Fibroblast of lung (primary cell): Measurements from ENCODE around the gene WBP11. TPM values are rescaled to one million over a fixed set of nuclear protein-coding genes. Genes with fewer than 3 reads are reported as not detected.

Experiments used
- DNase-seq, 2 donors: peaks; one replicate each; pipeline versions ENCODE4 v3.0.0 to v3.0.0-alpha.2; 2010; ENCODE audit warnings: low read depth in 2 of 2
- H2AFZ ChIP-seq: 2 replicates; pipeline ENCODE4 v1.5.1; 2012; ENCODE audit warnings: low read length, control low read depth, inconsistent platforms
- H3K27ac ChIP-seq: 2 replicates; pipeline ENCODE4 v1.5.1; 2011; ENCODE audit warnings: low read length, control low read depth; ENCODE audit not compliant: insufficient read depth
- H3K27me3 ChIP-seq: 2 replicates; pipeline ENCODE4 v1.5.1; 2011; ENCODE audit warnings: mild to moderate bottlenecking, low read length; ENCODE audit not compliant: control insufficient read depth, insufficient read depth
- H3K36me3 ChIP-seq: 2 replicates; pipeline ENCODE4 v1.5.1; 2011; ENCODE audit warnings: low read length; ENCODE audit not compliant: control insufficient read depth, insufficient read depth
- H3K4me1 ChIP-seq: 2 replicates; pipeline ENCODE4 v1.5.1; 2011; ENCODE audit warnings: low read length; ENCODE audit not compliant: control insufficient read depth, insufficient read depth; ENCODE audit errors: extremely low read depth
- H3K4me2 ChIP-seq: 2 replicates; pipeline ENCODE4 v1.5.1; 2011; ENCODE audit warnings: low read length, control low read depth; ENCODE audit not compliant: insufficient read depth; ENCODE audit errors: extremely low read depth
- H3K4me3 ChIP-seq, 4 experiments: fragments of 200-600 bp in 1 of 4; sonication (generic) in 1 of 4; replicated peaks in 1 of 4; 2 replicates each; pipeline ENCODE4 v1.5.1; 2011 to 2016; ENCODE audit warnings: low read length in 4 of 4, low read depth in 3 of 4, mild to moderate bottlenecking in 3 of 4, control low read depth in 2 of 4, inconsistent platforms in 1 of 4, mixed read lengths in 1 of 4; ENCODE audit not compliant: insufficient read depth in 1 of 4; ENCODE audit errors: control extremely low read depth in 1 of 4
- H3K79me2 ChIP-seq: 2 replicates; pipeline ENCODE4 v1.5.1; 2012; ENCODE audit warnings: mild to moderate bottlenecking, low read length, inconsistent platforms; ENCODE audit not compliant: control insufficient read depth, insufficient read depth
- H3K9ac ChIP-seq: 2 replicates; pipeline ENCODE4 v1.5.1; 2011; ENCODE audit warnings: mild to moderate bottlenecking, low read length, control low read depth; ENCODE audit not compliant: insufficient read depth
- H3K9me3 ChIP-seq: 2 replicates; pipeline ENCODE4 v1.5.1; 2012; ENCODE audit warnings: low read depth, low read length; ENCODE audit not compliant: control insufficient read depth, insufficient read depth
- H4K20me1 ChIP-seq: 2 replicates; pipeline ENCODE4 v1.5.1; 2011; ENCODE audit warnings: low read length; ENCODE audit not compliant: control insufficient read depth, insufficient read depth; ENCODE audit errors: extremely low read depth
- CTCF ChIP-seq, 2 donors: IDR thresholded peaks in 1 of 2; conservative IDR thresholded peaks in 1 of 2; 1 replicate in 1 of 2; 2 replicates in 1 of 2; pipeline ENCODE4 v1.5.1; 2011 to 2012; ENCODE audit warnings: low read length in 2 of 2, control low read depth in 1 of 2, inconsistent platforms in 1 of 2, low read depth in 1 of 2, mild to moderate bottlenecking in 1 of 2
- EZH2 ChIP-seq: IDR thresholded peaks from 2 replicates; pipeline ENCODE4 v1.5.1; 2012; ENCODE audit warnings: low read length, control low read depth, mild to moderate bottlenecking; ENCODE audit errors: missing control alignments
- polyA plus RNA-seq, 2 donors: library from polyadenylated mRNA; depleted of rRNA in 1 of 2; stranded (reverse) in 1 of 2; unstranded in 1 of 2; fragments of >200 nt; gene quantifications; 2 replicates each; pipeline ENCODE4 v1.2.1, GENCODE V29; 2011 to 2012; ENCODE audit warnings: missing spikeins in 1 of 2
- total RNA-seq: library from RNA; depleted of rRNA; stranded (reverse); fragments of >200 nt; gene quantifications from 2 replicates; pipeline ENCODE4 v1.2.1, GENCODE V29; 2014

The WBP11 gene
- total and polyA plus RNA-seq, 2 donors (not counting 1 experiment from before 2014, with no cell fraction given), result 10.6 to 17.5 TPM

- Histone ChIP-seq H3K27ac (no peak overlapping the region), H3K9ac (no peak overlapping the region), H2AFZ (no peak overlapping the region), H3K4me1 (no peaks in the 10 kb centered on the region), H3K4me2 (no peak overlapping the region), H3K79me2 (no peaks in the 10 kb centered on the region), H3K4me3 (no peak overlapping the region), H3K9me3 (no peaks in the 10 kb centered on the region), H3K27me3 (no peaks in the 10 kb centered on the region), H4K20me1 (no peaks in the 10 kb centered on the region), H3K36me3 (no peaks in the 10 kb centered on the region)
- TF ChIP-seq EZH2, result no peak
- peak; percentile 30 to 54 for TF ChIP-seq CTCF (conservative IDR thresholded peaks at IDR 0.05 in 1 of 2, IDR thresholded peaks at IDR 0.05 in 1 of 2; ENCODE audit: low read depth in 1 of 2, low read length in 2 of 2)
- peak; percentile 27 to 37 for DNase-seq
These were observed 7.7 kb upstream of the WBP11 start for GRCh38 chr12:14810953-14811483.

GRCh38 chr12:14810167-14810952, 7.1 kb upstream of the WBP11 start:
- TF ChIP-seq EZH2 (no peak), CTCF (conservative IDR thresholded peaks at IDR 0.05 in 1 of 2, IDR thresholded peaks at IDR 0.05 in 1 of 2; ENCODE audit: low read depth in 1 of 2, low read length in 2 of 2) (no peak)
- Histone ChIP-seq H4K20me1 (no peaks in the 10 kb centered on the region), H3K9ac (no peak overlapping the region), H3K36me3 (no peaks in the 10 kb centered on the region), H3K79me2 (no peaks in the 10 kb centered on the region), H3K4me2 (no peak overlapping the region), H3K27ac (no peak overlapping the region), H3K9me3 (no peaks in the 10 kb centered on the region), H3K27me3 (no peaks in the 10 kb centered on the region), H3K4me3 (no peak overlapping the region), H3K4me1 (no peaks in the 10 kb centered on the region), H2AFZ (no peak overlapping the region)
- no peak for DNase-seq

GRCh38 chr12:14803830-14804160, 517 bp upstream of the WBP11 start:
- Histone ChIP-seq H4K20me1 (no peaks in the 10 kb centered on the region), H3K27me3 (no peaks in the 10 kb centered on the region), H2AFZ (peak overlapping the region; percentile 5), H3K4me1 (peaks cover 2% of the 10 kb centered on the region), H3K27ac (peak overlapping the region; percentile 98), H3K4me2 (peak overlapping the region; percentile 94), H3K36me3 (no peaks in the 10 kb centered on the region), H3K9ac (peak overlapping the region; percentile 28), H3K79me2 (peaks cover 36% of the 10 kb centered on the region), H3K4me3 (peak overlapping the region; percentile 31 to 89 (median 62)), H3K9me3 (no peaks in the 10 kb centered on the region)
- TF ChIP-seq CTCF (conservative IDR thresholded peaks at IDR 0.05 in 1 of 2, IDR thresholded peaks at IDR 0.05 in 1 of 2; ENCODE audit: low read depth in 1 of 2, low read length in 2 of 2), result no peak
- no peak for TF ChIP-seq EZH2
- no peak for DNase-seq
